ENCODE results near the gene GLB1L3.
A peak's percentile ranks its signal among the peaks of the same experiment; 100 is the strongest.
"Not testable (repeated sequence)": the region's sequence is repeated elsewhere in the genome, so short reads cannot be mapped to it uniquely, and the experiment has no call there.

The GLB1L3 gene

DNA sequence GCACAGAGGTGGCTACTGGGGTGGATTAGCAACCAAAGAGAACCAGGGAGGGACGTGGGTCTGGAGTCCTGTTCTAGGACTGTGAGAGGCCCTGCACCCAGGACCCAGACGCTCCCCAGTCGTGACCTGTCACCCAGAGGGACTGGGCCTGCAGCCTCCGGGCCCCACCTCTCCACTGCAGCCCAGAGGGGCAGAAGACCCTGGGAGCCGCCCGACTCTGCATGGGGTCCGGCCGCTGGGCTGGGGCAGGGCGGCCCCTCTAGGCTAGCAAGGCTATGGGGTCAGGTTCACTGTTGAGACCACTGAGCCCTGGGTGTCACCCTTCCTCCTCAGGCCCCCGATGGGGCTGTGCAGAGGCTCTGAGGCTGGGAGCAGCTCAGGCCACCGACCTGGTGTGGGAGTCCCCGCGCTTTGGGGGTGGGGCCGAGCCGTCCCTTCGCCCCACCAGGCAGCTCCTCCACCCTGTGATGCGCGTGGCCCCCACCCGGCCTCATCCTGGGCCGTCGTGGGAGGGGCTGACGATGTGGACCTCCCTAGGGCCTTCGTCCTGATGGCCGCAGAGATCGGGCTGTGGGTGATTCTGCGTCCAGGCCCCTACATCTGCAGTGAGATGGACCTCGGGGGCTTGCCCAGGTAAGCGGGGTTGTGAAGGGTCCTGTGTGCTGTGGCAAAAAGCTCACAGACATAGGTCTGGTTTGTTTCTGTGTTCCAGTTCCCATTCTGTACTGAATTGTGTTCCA is 68.5 kb downstream of the GLB1L3 start:
- DNase-seq (ENCODE audit: low spot score) = not testable (repeated sequence)

DNA sequence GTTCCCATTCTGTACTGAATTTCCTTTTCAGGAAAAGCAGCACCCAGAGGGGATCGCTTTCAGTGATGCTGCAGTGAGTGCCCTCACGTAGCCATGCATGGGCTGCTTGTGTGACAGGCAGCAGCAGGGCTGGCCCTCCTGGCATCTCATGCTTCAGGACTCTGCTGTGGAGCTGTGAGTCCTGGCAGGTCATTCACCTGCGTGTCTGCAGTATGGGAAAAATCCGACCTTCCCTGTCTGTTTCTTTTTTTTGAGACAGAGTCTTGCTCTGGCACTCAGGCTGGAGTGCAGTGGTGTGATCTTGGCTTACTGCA is 69.0 kb downstream of the GLB1L3 start:
- DNase-seq (ENCODE audit: low spot score) = no peak

DNA sequence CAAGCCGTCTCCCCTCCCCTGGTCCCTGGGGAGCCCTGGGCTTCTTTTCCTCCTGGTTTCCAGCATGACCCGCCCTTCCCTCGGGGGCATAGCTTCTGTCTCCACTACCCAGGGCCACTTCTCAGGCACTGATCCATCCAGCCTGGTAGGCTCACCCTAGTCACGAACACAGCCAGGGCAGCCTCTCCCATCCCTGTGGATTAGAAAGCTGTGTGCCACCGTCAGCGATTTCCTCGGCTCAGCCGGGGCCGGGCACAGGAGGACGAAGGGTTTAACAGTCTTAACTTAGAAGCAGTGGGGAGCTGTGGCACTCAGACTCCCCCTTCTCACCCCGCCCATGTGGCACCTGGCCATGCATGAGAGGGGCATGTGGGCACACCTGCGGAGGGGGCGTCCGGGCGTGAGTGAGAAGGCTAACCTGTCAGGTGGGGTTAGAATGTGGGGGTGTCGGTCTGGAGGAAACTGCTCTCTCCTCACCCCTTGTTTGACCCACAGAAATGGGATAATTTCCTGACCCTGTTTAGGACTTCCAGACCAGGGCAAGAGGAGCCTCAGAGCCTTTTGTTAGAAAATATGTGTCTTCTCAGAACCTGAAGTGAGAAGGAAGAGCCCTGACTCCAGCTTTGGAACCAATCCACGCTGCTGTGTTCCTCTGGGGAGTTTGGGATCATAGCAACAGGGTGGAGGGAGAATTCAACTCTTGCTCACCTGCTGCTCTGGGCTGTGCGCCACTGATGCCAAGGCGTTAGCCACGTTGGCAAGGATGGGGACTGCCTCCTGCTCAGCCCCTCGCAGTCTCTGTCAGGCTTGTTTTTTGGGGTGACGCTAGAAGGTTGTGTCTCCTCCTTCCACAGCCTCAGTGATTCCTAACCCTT is 70.2 kb downstream of the GLB1L3 start:
- no peak for DNase-seq (ENCODE audit: low spot score)

DNA sequence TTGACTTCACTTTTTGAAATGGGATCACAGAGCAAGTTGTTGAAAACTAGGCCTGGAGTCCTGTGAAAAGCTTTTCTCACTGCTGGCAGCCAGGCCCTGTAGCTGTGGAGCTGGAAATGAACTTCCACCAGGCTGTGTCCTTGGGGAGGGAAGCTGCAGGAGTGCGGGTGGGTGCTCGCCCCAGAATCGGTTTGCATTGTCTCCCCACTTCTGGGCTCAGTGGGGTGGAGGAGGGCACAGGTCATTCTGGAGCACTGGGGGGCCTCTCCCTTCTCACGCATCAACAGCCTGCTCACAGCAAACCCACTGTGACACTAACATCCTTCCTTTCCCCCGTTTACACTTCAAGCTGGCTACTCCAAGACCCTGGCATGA is 70.8 kb downstream of the GLB1L3 start:
- DNase-seq (ENCODE audit: low spot score) = no peak

DNA sequence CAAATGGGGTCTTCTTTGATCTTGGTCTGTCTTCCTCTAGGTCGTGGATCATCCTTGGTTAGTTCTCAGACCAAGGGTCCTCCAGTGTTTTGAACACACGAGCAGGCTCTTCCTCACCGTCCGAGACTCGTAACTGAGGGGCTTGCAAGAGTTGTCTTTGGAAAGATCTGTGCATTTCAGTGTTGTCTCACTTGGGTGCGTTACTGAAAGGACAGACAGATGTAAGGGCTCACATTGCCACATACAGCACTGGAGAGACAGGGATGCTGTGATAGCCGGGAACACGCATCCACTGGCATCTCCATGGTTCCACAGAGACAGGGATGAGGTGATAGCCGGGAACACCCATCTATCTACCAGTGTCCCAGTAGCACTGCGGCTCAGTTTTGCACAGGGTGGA is 71.3 kb downstream of the GLB1L3 start:
- no peak for DNase-seq (ENCODE audit: low spot score)

DNA sequence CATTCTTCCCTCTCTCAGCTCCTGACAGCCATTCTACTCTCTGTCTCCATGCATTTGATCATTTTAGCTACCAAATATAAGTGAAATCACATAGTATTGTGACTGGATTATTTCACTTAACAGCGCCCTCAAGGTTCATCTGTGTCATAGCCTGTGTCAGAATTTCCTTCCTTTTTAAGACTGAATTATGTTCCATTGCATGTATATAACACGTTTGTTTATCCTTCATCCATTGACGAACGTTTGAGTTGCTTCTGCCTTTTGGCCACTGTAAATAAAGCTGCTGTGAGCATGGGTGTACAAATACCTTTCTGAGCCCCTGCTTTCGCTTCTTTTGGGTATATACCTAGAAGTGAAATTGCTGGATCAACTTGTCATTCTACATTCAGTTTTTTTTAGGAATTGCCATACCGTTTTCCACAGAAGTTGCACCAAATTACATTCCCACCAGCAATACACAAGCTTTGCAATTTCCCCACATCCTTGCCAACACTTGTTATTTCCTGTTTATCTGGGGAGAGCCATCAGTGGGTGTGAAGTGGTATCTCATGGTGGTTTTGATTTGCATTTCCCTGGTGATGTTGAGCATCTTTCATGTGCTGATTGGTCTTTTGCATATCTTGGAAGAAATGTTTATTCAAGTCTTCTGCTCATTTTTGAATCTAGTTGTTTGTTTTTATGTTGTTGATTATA is 73.1 kb downstream of the GLB1L3 start:
- DNase-seq (ENCODE audit: low spot score) = no peak

- no peak for DNase-seq (ENCODE audit: low spot score)
These were observed 73.7 kb downstream of the GLB1L3 start for GRCh38 chr11:134349802-134350355.

DNA sequence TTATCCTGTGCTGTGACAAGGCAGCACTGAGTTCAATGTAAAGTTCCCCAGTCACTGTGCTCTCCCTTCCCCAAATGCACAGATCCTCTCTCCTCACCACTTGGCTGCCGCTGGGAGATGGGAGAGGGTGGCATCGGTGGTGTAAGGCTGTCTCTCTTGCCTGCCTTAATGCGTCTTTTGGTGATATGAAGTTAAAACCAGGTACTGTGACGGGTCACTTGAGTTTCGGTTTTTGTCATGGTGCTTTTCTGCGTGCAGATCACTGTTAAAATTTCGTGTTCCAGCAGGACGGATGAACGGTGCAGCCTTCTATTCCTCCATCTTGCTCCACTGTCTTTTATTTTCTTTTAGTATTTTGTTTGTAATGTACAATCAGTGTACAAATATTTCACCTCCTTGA is 74.2 kb downstream of the GLB1L3 start:
- DNase-seq (ENCODE audit: low spot score) = no peak

DNA sequence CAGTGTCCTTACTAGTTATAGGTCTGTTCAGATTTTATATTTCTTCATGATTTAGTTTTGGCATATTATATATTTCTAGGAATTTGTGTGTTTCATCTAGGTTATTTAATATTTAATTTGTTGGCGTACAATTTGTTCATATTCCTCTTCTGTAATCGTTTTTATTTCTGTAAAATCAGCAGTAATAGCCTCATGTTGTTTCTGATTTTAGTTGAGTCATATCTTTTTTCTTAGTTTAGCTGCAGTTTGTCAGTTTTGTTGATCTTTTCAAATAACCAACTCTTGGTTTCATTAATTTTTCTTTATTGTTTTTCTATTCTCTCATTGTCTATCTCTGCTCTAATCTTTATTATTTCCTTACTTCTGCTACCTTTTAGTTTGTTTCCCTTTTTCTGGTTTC is 75.9 kb downstream of the GLB1L3 start:
- no peak for DNase-seq (ENCODE audit: low spot score)

DNA sequence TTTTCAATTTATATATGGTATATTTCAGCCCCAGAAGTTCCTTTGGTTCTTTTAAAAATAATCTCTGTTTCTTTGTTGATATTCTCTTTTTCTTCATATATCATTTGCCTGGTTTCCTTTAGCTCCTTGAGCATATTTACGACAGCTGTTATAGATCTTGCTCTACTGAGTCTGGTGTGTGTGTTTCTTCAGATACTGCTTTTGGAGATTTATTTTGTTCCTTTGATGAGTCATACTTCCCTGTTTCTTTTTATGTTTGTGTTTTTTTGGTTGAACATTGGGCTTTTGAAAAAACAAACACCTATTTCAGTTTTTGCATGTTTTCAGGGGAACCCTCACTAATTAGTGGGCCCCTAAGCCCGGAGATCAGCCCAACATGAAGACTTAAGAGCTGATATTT is 79.0 kb downstream of the GLB1L3 start:
- DNase-seq (ENCODE audit: low spot score) = no peak

DNA sequence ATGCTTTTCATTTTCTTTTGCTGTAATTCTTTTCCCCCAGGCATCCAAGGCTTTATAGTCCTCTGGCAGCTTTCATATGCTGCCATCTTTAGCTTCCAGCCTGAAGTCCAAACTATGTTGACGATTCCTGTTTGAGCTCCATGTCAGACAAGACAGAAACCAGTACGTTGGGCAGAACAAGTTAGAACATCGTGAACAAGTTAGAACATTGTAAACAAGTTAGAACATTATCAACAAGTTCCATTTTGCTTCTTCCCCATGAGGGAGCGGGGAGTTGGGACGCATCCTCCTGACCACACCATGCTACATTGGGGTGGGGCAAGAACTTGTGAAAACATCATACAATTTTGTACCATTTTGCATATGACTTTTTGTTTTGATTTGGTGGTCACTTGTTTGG is 79.5 kb downstream of the GLB1L3 start:
- no peak for DNase-seq (ENCODE audit: low spot score)

DNA sequence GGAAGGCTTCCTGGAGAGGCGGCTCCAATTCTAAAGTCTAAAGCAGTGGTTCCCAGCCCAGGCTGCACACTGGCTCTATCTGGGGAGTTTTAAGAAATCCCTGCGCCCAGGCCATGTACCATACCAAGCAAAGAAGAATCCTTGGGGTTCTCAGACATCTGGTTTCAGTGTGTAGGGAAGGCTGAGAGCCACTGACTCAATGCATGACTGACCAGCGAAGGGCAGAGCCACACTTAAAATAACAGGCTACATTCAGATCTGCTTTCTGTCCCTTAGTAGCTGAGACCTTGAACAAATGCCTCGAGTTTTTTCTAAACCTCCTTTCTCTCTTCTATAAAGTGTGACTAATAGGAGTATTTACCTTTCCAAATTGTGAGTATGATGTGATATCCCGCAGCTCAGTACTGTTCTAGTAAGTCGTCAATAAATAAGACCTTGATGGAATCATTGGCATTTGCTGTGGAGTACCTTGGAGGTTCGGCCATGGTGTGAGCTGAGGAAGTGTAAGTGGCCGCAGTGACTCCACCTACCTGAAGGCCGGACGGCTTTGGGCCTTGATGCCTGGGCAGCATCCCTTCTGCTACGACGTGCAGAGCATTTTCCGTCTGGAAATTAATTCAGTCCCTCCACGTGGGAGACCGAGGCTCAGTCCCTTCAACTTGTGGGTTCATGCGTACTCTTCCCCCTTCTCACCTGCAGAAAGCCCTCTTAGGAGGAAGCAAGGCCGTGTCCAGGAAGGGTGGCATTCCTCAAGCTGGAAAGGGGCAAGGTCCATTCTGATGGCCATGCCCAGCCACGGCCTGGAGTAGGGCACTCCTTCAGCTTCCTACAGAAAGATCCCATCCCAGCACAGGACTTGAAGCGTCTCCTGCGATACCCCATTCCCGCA is 80.7 kb downstream of the GLB1L3 start:
- no peak for DNase-seq (ENCODE audit: low spot score)

DNA sequence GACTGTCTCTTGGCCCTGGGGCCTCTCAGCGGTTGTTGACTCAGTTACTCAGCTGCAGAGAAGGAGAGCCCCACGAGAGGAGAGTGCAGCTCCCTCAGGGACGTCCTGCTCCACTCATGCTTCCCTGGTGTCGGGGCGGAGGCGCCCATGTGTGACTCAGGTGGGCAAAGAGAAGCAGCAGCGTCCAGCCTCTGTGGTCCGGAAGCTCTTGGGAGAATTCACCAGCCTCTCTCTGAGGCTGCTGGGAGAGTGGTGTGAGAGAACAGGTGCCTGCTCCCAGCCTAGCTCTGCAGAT is 81.3 kb downstream of the GLB1L3 start:
- DNase-seq (ENCODE audit: low spot score) = no peak

GRCh38 chr11:134358165-134358855 is 82.1 kb downstream of the GLB1L3 start:
- DNase-seq (ENCODE audit: low spot score) = no peak

GRCh38 chr11:134358856-134359490 is 82.8 kb downstream of the GLB1L3 start:
- DNase-seq (ENCODE audit: low spot score) = no peak

DNA sequence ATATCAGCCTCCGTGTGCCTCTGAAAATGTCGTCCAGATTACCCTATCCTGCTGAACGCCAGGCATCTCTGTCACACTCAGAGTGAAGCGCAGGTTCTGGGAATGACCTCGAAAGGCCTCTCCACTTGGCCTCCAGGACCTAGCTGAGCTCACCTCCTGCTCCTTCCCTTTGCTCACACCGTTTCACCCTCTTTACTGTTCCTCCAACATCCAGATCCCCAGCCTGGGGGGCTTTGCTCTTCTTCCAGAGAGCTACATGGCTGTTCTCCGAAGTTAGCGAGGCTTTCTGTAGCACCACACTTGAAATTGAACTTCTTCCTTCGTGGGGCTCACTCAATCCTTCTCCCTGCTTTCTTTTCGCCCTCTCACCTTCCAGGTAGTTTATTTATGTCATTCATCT is 83.5 kb downstream of the GLB1L3 start:
- DNase-seq (ENCODE audit: low spot score) = no peak

GRCh38 chr11:134360050-134360835 is 84.1 kb downstream of the GLB1L3 start:
- peak; percentile 7 for DNase-seq (ENCODE audit: low spot score)

DNA sequence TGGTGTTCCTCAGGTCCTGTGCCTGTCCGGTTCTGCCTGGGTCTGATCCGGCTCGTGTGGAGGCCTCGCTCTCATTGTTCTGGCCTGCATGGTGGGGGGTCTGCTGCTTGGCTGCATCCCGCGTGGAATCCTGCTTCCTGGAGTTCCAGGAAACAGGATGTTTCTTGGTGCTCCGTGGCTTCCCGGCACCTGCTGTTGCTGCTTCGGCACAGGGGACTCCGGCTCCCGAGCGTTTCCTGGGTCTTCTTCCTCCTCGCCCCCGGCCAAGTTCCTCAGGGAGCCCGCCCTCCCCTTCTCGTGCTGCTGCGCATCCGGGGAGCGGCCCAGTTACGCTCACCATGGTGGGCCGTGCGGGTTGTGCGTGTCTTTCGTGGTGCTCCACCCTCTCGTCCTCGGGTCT is 85.5 kb downstream of the GLB1L3 start:
- DNase-seq (ENCODE audit: low spot score) = no peak

DNA sequence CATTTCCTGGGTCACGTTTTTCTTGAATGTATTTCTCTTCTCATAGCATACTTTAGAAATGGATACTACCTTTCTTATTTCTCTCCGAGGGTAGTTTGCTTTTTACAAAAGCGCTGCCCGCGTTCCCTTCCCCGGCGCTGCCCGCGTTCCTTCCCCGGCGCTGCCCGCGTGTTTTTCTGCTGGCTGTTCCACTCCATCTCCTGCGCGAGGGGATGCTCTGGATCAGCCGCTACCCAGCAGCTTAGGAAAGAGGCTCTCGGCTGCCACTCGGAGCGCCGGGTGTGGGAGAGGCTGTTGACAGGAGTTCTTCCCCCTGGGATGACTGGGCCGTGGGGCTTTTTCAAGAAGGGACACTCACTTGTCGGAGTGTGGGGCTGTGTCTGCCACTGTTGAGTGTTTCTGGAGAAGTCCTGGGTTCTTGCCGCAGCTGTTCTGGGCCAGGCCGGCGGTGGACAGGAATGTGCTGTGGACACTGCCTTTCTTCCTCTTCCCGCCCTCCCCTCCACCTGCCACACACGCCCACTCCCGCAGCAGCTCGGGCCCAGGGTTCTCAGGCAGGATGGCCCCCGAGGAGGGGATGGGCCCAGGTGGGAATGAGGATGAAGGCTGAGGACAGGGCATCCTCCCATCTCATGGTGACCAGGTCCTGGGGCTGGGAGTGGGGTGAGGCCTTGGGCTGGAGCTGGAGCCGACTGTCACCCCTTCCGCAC is 86.2 kb downstream of the GLB1L3 start:
- DNase-seq (ENCODE audit: low spot score) = no peak

Measured in hematopoietic multipotent progenitor cell treated with erythropoietin and hydrocortisone succinate and interleukin-3 and kit ligand, for 17 days (in vitro differentiated cells).